DOHH2 (cell line): ENCODE measurements around the gene MTA2.
A peak's percentile ranks its signal among the peaks of the same experiment; 100 is the strongest.

Experiments
- H3F3A ChIP-seq: fragments of 200-600 bp; sonication (generic), shearing (Covaris generic); 2 replicates; pipeline ENCODE4 v1.6.0; 2016; ENCODE audit warnings: antibody characterized with exemption, mild to moderate bottlenecking; ENCODE audit not compliant: control insufficient read depth, insufficient read depth
- H3K27ac ChIP-seq: fragments of 200-600 bp; sonication (generic); 2 replicates; pipeline ENCODE4 v1.5.1; 2014; ENCODE audit warnings: low read depth, mild to moderate bottlenecking, low read length, moderate library complexity
- H3K27me3 ChIP-seq: fragments of 200-600 bp; sonication (generic); 2 replicates; pipeline ENCODE4 v1.6.1; 2014; ENCODE audit warnings: mild to moderate bottlenecking, low read length, mixed read lengths; ENCODE audit not compliant: control insufficient read depth
- H3K36me3 ChIP-seq: fragments of 200-600 bp; sonication (generic); 2 replicates; pipeline ENCODE4 v1.6.1; 2014; ENCODE audit warnings: mild to moderate bottlenecking, low read length, moderate library complexity, mixed read lengths; ENCODE audit not compliant: control insufficient read depth
- H3K4me1 ChIP-seq: fragments of 200-600 bp; sonication (generic); 2 replicates; pipeline ENCODE4 v1.6.1; 2014; ENCODE audit warnings: mild to moderate bottlenecking, low read length, mixed read lengths; ENCODE audit not compliant: control insufficient read depth
- H3K4me2 ChIP-seq: fragments of 200-600 bp; sonication (generic); 2 replicates; pipeline ENCODE4 v1.6.0; 2014; ENCODE audit warnings: mild to moderate bottlenecking, low read length, moderate library complexity
- H3K4me3 ChIP-seq: fragments of 200-600 bp; sonication (generic); 2 replicates; pipeline ENCODE4 v1.5.1; 2014; ENCODE audit warnings: mild to moderate bottlenecking, low read length, mixed read lengths
- H3K79me2 ChIP-seq: fragments of 200-600 bp; sonication (generic); 2 replicates; pipeline ENCODE4 v1.6.1; 2014; ENCODE audit warnings: mild to moderate bottlenecking, low read length, mixed read lengths; ENCODE audit not compliant: control insufficient read depth
- H3K9me2 ChIP-seq: fragments of 200-600 bp; sonication (generic); replicated peaks from 2 replicates; pipeline ENCODE4 v1.6.1; 2014; ENCODE audit warnings: mild to moderate bottlenecking, low read length, mixed read lengths; ENCODE audit not compliant: control insufficient read depth
- H3K9me3 ChIP-seq: fragments of 200-600 bp; sonication (generic); 2 replicates; pipeline ENCODE4 v1.6.1; 2014; ENCODE audit warnings: antibody characterized with exemption, low read length, mixed read lengths; ENCODE audit not compliant: control insufficient read depth, insufficient read depth
- H4K20me1 ChIP-seq: fragments of 200-600 bp; sonication (generic); 2 replicates; pipeline ENCODE4 v1.6.0; 2014; ENCODE audit warnings: low read depth, mild to moderate bottlenecking, antibody characterized with exemption, low read length, moderate library complexity; ENCODE audit not compliant: control insufficient read depth, insufficient read depth
- CTCF ChIP-seq: fragments of 200-600 bp; sonication (generic); IDR thresholded peaks from one replicate; pipeline ENCODE4 v1.5.1; 2014; ENCODE audit warnings: antibody characterized with exemption, mild to moderate bottlenecking, low read depth, low read length; ENCODE audit not compliant: poor library complexity, severe bottlenecking
- EZH2phosphoT487 ChIP-seq: fragments of 200-600 bp; sonication (generic); IDR thresholded peaks from 2 replicates; pipeline ENCODE4 v1.6.1; 2017; ENCODE audit warnings: borderline replicate concordance, mild to moderate bottlenecking, antibody characterized with exemption, low read length, moderate library complexity, mixed read lengths

The MTA2 gene

DNA sequence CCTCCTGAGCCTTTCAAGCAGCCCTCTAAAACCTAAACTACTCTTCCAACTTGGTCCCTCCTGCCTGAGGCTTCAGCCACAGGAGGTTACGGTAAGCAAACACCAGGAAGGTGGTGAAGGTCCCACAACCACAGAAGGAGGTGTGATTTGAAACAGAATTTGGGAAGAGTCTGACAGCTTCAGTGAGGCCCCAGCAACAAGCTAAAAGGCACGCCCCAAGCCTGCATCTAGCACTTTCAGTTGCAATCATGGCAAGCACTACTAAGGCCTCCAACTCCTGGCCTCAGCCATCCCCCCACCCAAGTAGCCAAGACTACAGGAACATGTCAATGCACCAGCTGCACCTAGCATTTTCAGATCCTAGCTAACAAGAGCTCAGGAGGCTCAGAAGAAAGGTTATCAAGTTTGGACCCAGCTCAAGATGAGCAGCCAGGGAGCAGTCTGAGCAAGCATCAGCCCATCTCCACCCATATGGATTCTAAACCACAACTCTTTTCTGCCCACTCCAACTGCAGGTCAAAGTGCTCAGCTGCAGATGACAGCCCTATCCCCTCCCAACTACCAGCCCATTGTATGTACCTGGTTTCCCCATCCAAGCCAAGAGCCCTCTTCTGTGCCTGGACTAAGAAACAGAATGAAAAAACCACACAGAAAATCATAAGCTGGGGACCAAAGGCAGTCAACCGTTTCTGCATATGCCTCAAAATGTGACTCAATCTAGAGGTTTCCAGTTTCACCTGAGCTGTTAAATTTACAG is 44.6 kb downstream of the MTA2 start:
- TF ChIP-seq CTCF, result no peak
- TF ChIP-seq EZH2phosphoT487, result no peak
- Histone ChIP-seq H3K79me2 (no peaks in the 10 kb centered on the region), H3K4me2 (peak overlapping the region; percentile 45), H3K4me3 (peak overlapping the region; percentile 23), H3K9me2 (no peaks in the 10 kb centered on the region), H3K27ac (peak overlapping the region; percentile 58), H3F3A (peaks cover 41% of the 10 kb centered on the region), H3K27me3 (no peaks in the 10 kb centered on the region), H3K4me1 (peaks cover 78% of the 10 kb centered on the region), H3K9me3 (no peaks in the 10 kb centered on the region), H4K20me1 (peaks cover 10% of the 10 kb centered on the region; the same call in 1 of the 2 replicates), H3K36me3 (peaks cover 73% of the 10 kb centered on the region)

- Histone ChIP-seq H4K20me1 (peaks cover 13% of the 10 kb centered on the region; the same call in 1 of the 2 replicates), H3K27ac (peak overlapping the region; percentile 58), H3K9me3 (no peaks in the 10 kb centered on the region), H3K27me3 (no peaks in the 10 kb centered on the region), H3K4me3 (peak overlapping the region; percentile 23), H3K79me2 (no peaks in the 10 kb centered on the region), H3K9me2 (no peaks in the 10 kb centered on the region), H3K36me3 (peaks cover 67% of the 10 kb centered on the region), H3K4me2 (peak overlapping the region; percentile 45), H3K4me1 (peaks cover 85% of the 10 kb centered on the region), H3F3A (peaks cover 41% of the 10 kb centered on the region)
- TF ChIP-seq CTCF (no peak), EZH2phosphoT487 (no peak)
Observed at GRCh38 chr11:62556108-62556874, 45.4 kb downstream of the MTA2 start.

- Histone ChIP-seq H3K4me3 (peak overlapping the region; percentile 23), H3K36me3 (peaks cover 60% of the 10 kb centered on the region), H3K4me1 (peaks cover 80% of the 10 kb centered on the region), H3K79me2 (no peaks in the 10 kb centered on the region), H3K9me3 (no peaks in the 10 kb centered on the region), H4K20me1 (peaks cover 10% of the 10 kb centered on the region; the same call in 1 of the 2 replicates), H3K27ac (peak overlapping the region; percentile 58), H3K4me2 (peak overlapping the region; percentile 45), H3F3A (peaks cover 36% of the 10 kb centered on the region), H3K9me2 (no peaks in the 10 kb centered on the region), H3K27me3 (no peaks in the 10 kb centered on the region)
- TF ChIP-seq CTCF (no peak), EZH2phosphoT487 (no peak)
Observed at GRCh38 chr11:62555464-62556107, 46.1 kb downstream of the MTA2 start.
